ENCODE measurements around the gene EIF2B2. TPM values are rescaled to one million over a fixed set of nuclear protein-coding genes. Genes with fewer than 3 reads are reported as not detected.

Gene EIF2B2
- total and polyA plus RNA-seq, 10 of the 15 experiments (the other 5 are each of a cell fraction or from before 2014, with no cell fraction given), result 17.4 to 168 (median 65.5) TPM

- TF ChIP-seq SUPT20H (IDR thresholded peaks at IDR 0.05; ENCODE audit: borderline replicate concordance, control insufficient read depth, low read depth, low read length), result no peak
- TF ChIP-seq POLR2AphosphoS2 (IDR thresholded peaks at IDR 0.05; ENCODE audit: low read depth, low read length), result 0 out of 2 replicates have a peak, but pooled peaks have one; percentile 41
- TF ChIP-seq SIN3A (IDR thresholded peaks at IDR 0.05; ENCODE audit: low read depth, low read length), result 0 out of 2 replicates have a peak, but pooled peaks have one; percentile 51
- TF ChIP-seq EP300 (IDR thresholded peaks at IDR 0.05; ENCODE audit: borderline replicate concordance in 1 of 2, control insufficient read depth in 1 of 2, low read depth in 2 of 2, low read length in 2 of 2), result no peak
- TF ChIP-seq SREBF1 (IDR thresholded peaks at IDR 0.05; ENCODE audit: low read length), result no peak
- TF ChIP-seq ZBED1 (IDR thresholded peaks at IDR 0.05; ENCODE audit: borderline replicate concordance), result no peak
- TF ChIP-seq FOS (IDR thresholded peaks at IDR 0.05; ENCODE audit: borderline replicate concordance, extremely low read depth, insufficient read length), result no peak
- no peak for TF ChIP-seq SPI1 (IDR thresholded peaks at IDR 0.05; ENCODE audit: borderline replicate concordance, insufficient read depth, low read depth, low read length)
- TF ChIP-seq TAF1 (IDR thresholded peaks at IDR 0.05; ENCODE audit: borderline replicate concordance, low read depth, low read length), result peak; percentile 49; the same call in 1 of the 2 replicates
- no peak for TF ChIP-seq NR2C2 (IDR thresholded peaks at IDR 0.05; ENCODE audit: borderline replicate concordance, control insufficient read depth, insufficient read length, low read depth)
- TF ChIP-seq ZBTB4 (CRISPR knock-in tag; IDR thresholded peaks at IDR 0.05), result 0 out of 2 replicates have a peak, but pooled peaks have one; percentile 15
- TF ChIP-seq STAT1 (conservative IDR thresholded peaks at IDR 0.05), result no peak
- peak; percentile 89 for TF ChIP-seq LARP7 (IDR thresholded peaks at IDR 0.05)
- 0 out of 2 replicates have a peak, but pooled peaks have one; percentile 8 for TF ChIP-seq ZBTB40 (IDR thresholded peaks at IDR 0.05; ENCODE audit: borderline replicate concordance)
- TF ChIP-seq MEF2A (IDR thresholded peaks at IDR 0.05; ENCODE audit: insufficient read depth, low read depth, low read length), result no peak
- TF ChIP-seq EED (IDR thresholded peaks at IDR 0.05; ENCODE audit: low read depth), result peak; percentile 36; the same call in 1 of the 2 replicates
- 0 out of 2 replicates have a peak, but pooled peaks have one; percentile 17 for TF ChIP-seq MXI1 (IDR thresholded peaks at IDR 0.05; ENCODE audit: low read depth, low read length)
- TF ChIP-seq RELA (IDR thresholded peaks at IDR 0.05; ENCODE audit: borderline replicate concordance, partially characterized antibody), result peak; percentile 51
- TF ChIP-seq MEF2B (IDR thresholded peaks at IDR 0.05; ENCODE audit: partially characterized antibody, poor library complexity, severe bottlenecking), result no peak
- no peak for TF ChIP-seq PAX8 (IDR thresholded peaks at IDR 0.05)
- 0 out of 2 replicates have a peak, but pooled peaks have one; percentile 17 for TF ChIP-seq CREM (IDR thresholded peaks at IDR 0.05; ENCODE audit: low read depth)
- TF ChIP-seq PML (IDR thresholded peaks at IDR 0.05; ENCODE audit: low read length), result no peak; the same call in 1 of the 2 replicates
- TF ChIP-seq CREB1 (IDR thresholded peaks at IDR 0.05; ENCODE audit: low read depth), result no peak
These were observed 48.3 kb downstream of the EIF2B2 start, which contains the start of gene MLH3 (continued) for GRCh38 chr14:75050852-75051555.

Data from GM12878 (cell line).